Left ventricle myocardium inferior (tissue), 1 donor: ENCODE data around the gene BRAP. TPM values are rescaled to one million over a fixed set of nuclear protein-coding genes. Genes with fewer than 3 reads are reported as not detected.
A peak's percentile ranks its signal among the peaks of the same experiment; 100 is the strongest.
"Not testable (repeated sequence)": the region's sequence is repeated elsewhere in the genome, so short reads cannot be mapped to it uniquely, and the experiment has no call there.

Experiments
- DNase-seq: peaks from one replicate; pipeline ENCODE4 v3.0.0-alpha.2; 2020
- H3K27ac ChIP-seq: fragments of 200-600 bp; replicated peaks from 2 replicates; pipeline ENCODE4 v1.8.0; 2021
- H3K27me3 ChIP-seq: fragments of 200-600 bp; 2 replicates; pipeline ENCODE4 v1.8.0; 2021; ENCODE audit warnings: low read depth
- H3K36me3 ChIP-seq: fragments of 200-600 bp; 2 replicates; pipeline ENCODE4 v1.8.0; 2021
- H3K4me1 ChIP-seq: fragments of 200-600 bp; 2 replicates; pipeline ENCODE4 v1.8.0; 2021
- H3K4me3 ChIP-seq: fragments of 200-600 bp; 2 replicates; pipeline ENCODE4 v1.8.0; 2021; ENCODE audit warnings: mild to moderate bottlenecking, moderate library complexity
- H3K9me3 ChIP-seq: fragments of 200-600 bp; replicated peaks from 2 replicates; pipeline ENCODE4 v1.8.0; 2021
- CTCF ChIP-seq: fragments of 200-600 bp; IDR thresholded peaks from 2 replicates; pipeline ENCODE4 v1.8.0; 2021; ENCODE audit warnings: antibody characterized with exemption, mild to moderate bottlenecking, borderline replicate concordance
- intact Hi-C: fragments of 100-400 bp; cut with micrococcal nuclease; formaldehyde crosslinking; loops from one replicate; pipeline ENCODE4 v1.11.0; 2022
- total RNA-seq: library from RNA; stranded (reverse); fragmentation: NEBNext Ultra II Directional; extraction: Animal tissue kit (Norgen Biotek cat#: 25700); gene quantifications from one replicate; pipeline ENCODE4 v1.2.1, GENCODE V29; 2021
- donor health status: DM: no; HTN: yes; CAD: no; lungs with severe emphysema.

Gene BRAP
- total RNA-seq, 1 donor from 2014 or later = 14.5 TPM

DNA sequence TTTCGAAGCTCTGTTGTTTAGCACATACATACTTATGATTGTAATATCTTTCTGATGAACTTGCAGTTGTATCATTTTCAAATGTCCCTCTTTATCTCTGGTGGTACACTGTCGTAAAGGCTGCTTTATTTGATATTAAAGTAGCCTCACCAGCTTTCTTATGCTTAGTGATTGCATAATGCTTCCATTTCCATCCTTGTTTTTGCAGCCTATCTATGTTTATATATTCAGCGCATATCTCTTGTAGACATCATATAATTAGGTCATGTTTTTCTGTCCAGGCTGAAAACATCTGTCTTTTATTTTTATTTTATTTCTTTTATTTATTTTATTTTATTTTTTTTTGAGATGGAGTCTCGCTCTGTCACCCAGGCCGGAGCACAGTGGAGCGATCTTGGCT is 34.7 kb upstream of the BRAP start:
- Histone ChIP-seq H3K27ac (no peak overlapping the region), H3K4me1 (peaks cover 14% of the 10 kb centered on the region), H3K9me3 (no peaks in the 10 kb centered on the region), H3K36me3 (peaks cover 81% of the 10 kb centered on the region), H3K4me3 (no peak overlapping the region), H3K27me3 (no peaks in the 10 kb centered on the region)
- intact Hi-C loops = no loop called here
- no peak for TF ChIP-seq CTCF
- DNase-seq = no peak

DNA sequence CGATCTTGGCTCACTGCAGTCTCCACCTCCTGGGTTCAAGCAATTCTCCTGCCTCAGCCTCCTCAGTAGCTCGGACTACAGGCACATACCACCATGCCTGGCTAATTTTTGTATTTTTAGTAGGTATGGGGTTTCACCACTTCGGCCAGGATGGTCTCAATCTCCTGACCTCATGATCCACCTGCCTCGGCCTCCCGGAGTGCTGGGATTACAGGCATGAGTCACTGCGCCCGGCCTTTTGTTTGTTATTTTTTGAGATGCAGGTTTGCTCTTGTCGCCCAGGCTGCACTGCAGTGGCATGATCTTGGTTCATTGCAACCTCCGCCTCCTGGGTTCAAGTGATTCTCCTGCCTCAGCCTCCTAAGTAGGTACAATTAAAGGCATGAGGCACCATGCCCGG is 33.6 kb upstream of the BRAP start:
- Histone ChIP-seq H3K36me3 (peaks cover 81% of the 10 kb centered on the region), H3K4me1 (peaks cover 24% of the 10 kb centered on the region)
- H3K27ac ChIP-seq, intact Hi-C loops, H3K9me3 ChIP-seq, DNase-seq, H3K4me3 ChIP-seq, H3K27me3 ChIP-seq: not testable (repeated sequence)

GRCh38 chr12:111715279-111715678 is 29.5 kb upstream of the BRAP start:
- Histone ChIP-seq H3K27ac (peak overlapping the region; percentile 93), H3K27me3 (no peaks in the 10 kb centered on the region), H3K36me3 (peaks cover 93% of the 10 kb centered on the region), H3K4me1 (peaks cover 24% of the 10 kb centered on the region), H3K4me3 (no peak overlapping the region), H3K9me3 (no peaks in the 10 kb centered on the region)
- intact Hi-C loops = no loop called here
- DNase-seq = peak; percentile 64
- TF ChIP-seq CTCF = no peak

GRCh38 chr12:111706145-111706544 is 20.4 kb upstream of the BRAP start:
- no peak for DNase-seq
- H3K4me1 ChIP-seq = no peaks in the 10 kb centered on the region
- peaks cover 95% of the 10 kb centered on the region for H3K36me3 ChIP-seq
- H3K27ac ChIP-seq = no peak overlapping the region
- no peaks in the 10 kb centered on the region for H3K9me3 ChIP-seq
- no peak overlapping the region for H3K4me3 ChIP-seq
- no peaks in the 10 kb centered on the region for H3K27me3 ChIP-seq
- intact Hi-C loops = no loop called here
- TF ChIP-seq CTCF = no peak

GRCh38 chr12:111705672-111706071 is 19.9 kb upstream of the BRAP start:
- Histone ChIP-seq H3K27ac (no peak overlapping the region), H3K36me3 (peaks cover 95% of the 10 kb centered on the region), H3K27me3 (no peaks in the 10 kb centered on the region), H3K4me3 (no peak overlapping the region), H3K4me1 (no peaks in the 10 kb centered on the region), H3K9me3 (no peaks in the 10 kb centered on the region)
- intact Hi-C loops = no loop called here
- no peak for TF ChIP-seq CTCF
- no peak for DNase-seq

GRCh38 chr12:111699962-111700361 is 14.2 kb upstream of the BRAP start:
- H3K4me1 ChIP-seq = no peaks in the 10 kb centered on the region
- no peak overlapping the region for H3K4me3 ChIP-seq
- no peaks in the 10 kb centered on the region for H3K27me3 ChIP-seq
- H3K36me3 ChIP-seq = peaks cover 94% of the 10 kb centered on the region
- intact Hi-C loops = no loop called here
- TF ChIP-seq CTCF = no peak
- H3K9me3 ChIP-seq = no peaks in the 10 kb centered on the region
- DNase-seq = no peak
- no peak overlapping the region for H3K27ac ChIP-seq
